Measurements from ENCODE around the gene RGS17.

RGS17 gene

GRCh38 chr6:152993431-152993830 is 137.7 kb downstream of the RGS17 start:
- no peak overlapping the region for H3K27ac ChIP-seq
- TF ChIP-seq CTCF (IDR thresholded peaks at IDR 0.05) (no peak), ZFX (IDR thresholded peaks at IDR 0.05; ENCODE audit: borderline replicate concordance) (no peak)

- peak overlapping the region; percentile 23; the same call in 1 of the 2 replicates for H3K27ac ChIP-seq
Observed at GRCh38 chr6:152986978-152987377, 144.1 kb downstream of the RGS17 start.

GRCh38 chr6:152985300-152985699 is 145.8 kb downstream of the RGS17 start:
- H3K27ac ChIP-seq: peak overlapping the region; percentile 97

More at GRCh38 chr6:152986978-152987377, 144.1 kb downstream of the RGS17 start:
- TF ChIP-seq CTCF (IDR thresholded peaks at IDR 0.05) (no peak), ZFX (IDR thresholded peaks at IDR 0.05; ENCODE audit: borderline replicate concordance) (no peak)

GRCh38 chr6:152984513-152984872 is 146.6 kb downstream of the RGS17 start:
- TF ChIP-seq CTCF (IDR thresholded peaks at IDR 0.05) (no peak), ZFX (IDR thresholded peaks at IDR 0.05; ENCODE audit: borderline replicate concordance) (no peak)
- peak overlapping the region; percentile 97 for H3K27ac ChIP-seq

GRCh38 chr6:152983637-152984512 is 147.2 kb downstream of the RGS17 start:
- peak overlapping the region; percentile 97 for H3K27ac ChIP-seq
- TF ChIP-seq ZFX (IDR thresholded peaks at IDR 0.05; ENCODE audit: borderline replicate concordance): no peak
- TF ChIP-seq CTCF (IDR thresholded peaks at IDR 0.05): no peak

GRCh38 chr6:152982904-152983636 is 148.0 kb downstream of the RGS17 start, which contains the start of gene FBXO5:
TSS of gene FBXO5 (minus strand) at chr6:152983041. CDS start at chr6:152982959, 82 bp downstream.
- TF ChIP-seq ZFX (IDR thresholded peaks at IDR 0.05; ENCODE audit: borderline replicate concordance) (no peak), CTCF (IDR thresholded peaks at IDR 0.05) (no peak)
- peak within 1 kb of the TSS; percentile 97 for H3K27ac ChIP-seq

GRCh38 chr6:152981989-152982903 is 148.8 kb downstream of the RGS17 start:
- H3K27ac ChIP-seq: peak overlapping the region; percentile 97
- TF ChIP-seq ZFX (IDR thresholded peaks at IDR 0.05; ENCODE audit: borderline replicate concordance) (no peak), CTCF (IDR thresholded peaks at IDR 0.05) (no peak)
